Neutrophil (primary cell): ENCODE results near the gene RNF157.
A peak's percentile ranks its signal among the peaks of the same experiment; 100 is the strongest.
"Not testable (repeated sequence)": the region's sequence is repeated elsewhere in the genome, so short reads cannot be mapped to it uniquely, and the experiment has no call there.

ENCODE experiments used
- H3K27ac ChIP-seq: fragments of 200-600 bp; sonication (generic); 2 replicates; pipeline ENCODE4 v1.5.1; 2016; ENCODE audit warnings: mild to moderate bottlenecking, moderate library complexity
- H3K27me3 ChIP-seq: fragments of 200-600 bp; sonication (generic); 2 replicates; pipeline ENCODE4 v1.6.0; 2016; ENCODE audit warnings: mild to moderate bottlenecking
- H3K36me3 ChIP-seq: fragments of 200-600 bp; sonication (generic); 2 replicates; pipeline ENCODE4 v1.5.1; 2017
- H3K4me1 ChIP-seq, 2 experiments: fragments of 200-600 bp in 1 of 2; sonication (generic) in 1 of 2; 1 replicate in 1 of 2; 2 replicates in 1 of 2; pipeline versions ENCODE4 v1.5.1 to v1.6.1; 2013 to 2016; ENCODE audit warnings: low read depth in 1 of 2, low read length in 1 of 2, mild to moderate bottlenecking in 1 of 2, moderate library complexity in 1 of 2; ENCODE audit not compliant: control insufficient read depth in 1 of 2, insufficient read depth in 1 of 2
- H3K4me3 ChIP-seq, 2 experiments: fragments of 200-600 bp in 1 of 2; sonication (generic) in 1 of 2; 1 replicate in 1 of 2; 2 replicates in 1 of 2; pipeline ENCODE4 v1.5.1; 2013 to 2016; ENCODE audit warnings: low read depth in 1 of 2, low read length in 1 of 2, mild to moderate bottlenecking in 1 of 2, moderate library complexity in 1 of 2
- H3K9me3 ChIP-seq: fragments of 200-600 bp; sonication (generic); 2 replicates; pipeline ENCODE4 v1.5.1; 2016
- CTCF ChIP-seq: fragments of 200-600 bp; sonication (generic); IDR thresholded peaks from 2 replicates; pipeline ENCODE4 v1.5.1; 2016; ENCODE audit warnings: antibody characterized with exemption

RNF157 gene

GRCh38 chr17:76255801-76256429 lies 15.6 kb upstream of the RNF157 start:
- no peak for TF ChIP-seq CTCF
- peaks cover 47 to 48% of the 10 kb centered on the region in 2 experiments for H3K4me1 ChIP-seq
- H3K27ac ChIP-seq, result no peak overlapping the region
- H3K9me3 ChIP-seq, result no peaks in the 10 kb centered on the region
- H3K36me3 ChIP-seq, result no peaks in the 10 kb centered on the region
- H3K27me3 ChIP-seq, result no peaks in the 10 kb centered on the region
- no peak overlapping the region for H3K4me3 ChIP-seq

GRCh38 chr17:76254275-76254674 lies 14.0 kb upstream of the RNF157 start:
- Histone ChIP-seq H3K4me1 (peaks cover 43 to 44% of the 10 kb centered on the region in 2 experiments), H3K36me3 (no peaks in the 10 kb centered on the region), H3K27me3 (no peaks in the 10 kb centered on the region), H3K27ac (peak overlapping the region; percentile 99), H3K9me3 (no peaks in the 10 kb centered on the region), H3K4me3 (no peak overlapping the region)
- TF ChIP-seq CTCF, result no peak

GRCh38 chr17:76253841-76254240 lies 13.5 kb upstream of the RNF157 start:
- no peaks in the 10 kb centered on the region for H3K27me3 ChIP-seq
- H3K4me1 ChIP-seq, result peaks cover 43 to 44% of the 10 kb centered on the region in 2 experiments
- H3K27ac ChIP-seq, result peak overlapping the region; percentile 99
- no peaks in the 10 kb centered on the region for H3K36me3 ChIP-seq
- no peaks in the 10 kb centered on the region for H3K9me3 ChIP-seq
- TF ChIP-seq CTCF, result no peak
- peak overlapping the region in 1 of 2 experiments; percentile 64 for H3K4me3 ChIP-seq

- Histone ChIP-seq H3K4me1 (peaks cover 43 to 45% of the 10 kb centered on the region in 2 experiments), H3K4me3 (peak overlapping the region; percentile 64), H3K27ac (peak overlapping the region; percentile 99)
- H3K36me3 ChIP-seq, H3K27me3 ChIP-seq, H3K9me3 ChIP-seq: not testable (repeated sequence)
These were observed 12.9 kb upstream of the RNF157 start for GRCh38 chr17:76252967-76253766.

GRCh38 chr17:76252040-76252954 lies 12.0 kb upstream of the RNF157 start:
- peak; percentile 19 for TF ChIP-seq CTCF
- H3K36me3 ChIP-seq, result no peaks in the 10 kb centered on the region
- peak overlapping the region; percentile 99 for H3K27ac ChIP-seq
- peaks cover 43 to 48% of the 10 kb centered on the region in 2 experiments for H3K4me1 ChIP-seq
- peak overlapping the region; percentile 64 for H3K4me3 ChIP-seq
- no peaks in the 10 kb centered on the region for H3K9me3 ChIP-seq
- no peaks in the 10 kb centered on the region for H3K27me3 ChIP-seq
